Neural progenitor cell (in vitro differentiated cells): ENCODE results near the gene MBIP. TPM values are rescaled to one million over a fixed set of nuclear protein-coding genes. Genes with fewer than 3 reads are reported as not detected.
"Not testable (repeated sequence)": the region's sequence is repeated elsewhere in the genome, so short reads cannot be mapped to it uniquely, and the experiment has no call there.

Experiments used
- DNase-seq: peaks from one replicate; pipeline ENCODE4 v3.0.0-alpha.2; 2016; ENCODE audit warnings: low spot score
- H2AFZ ChIP-seq: fragments of 200-600 bp; sonication (generic); replicated peaks from 2 replicates; pipeline ENCODE4 v1.6.1; 2016; ENCODE audit warnings: antibody characterized with exemption
- H3F3A ChIP-seq: fragments of 200-600 bp; sonication (generic); 2 replicates; pipeline ENCODE4 v1.6.1; 2016; ENCODE audit warnings: antibody characterized with exemption, low read depth
- H3K27ac ChIP-seq: fragments of 200-600 bp; sonication (generic); 2 replicates; pipeline ENCODE4 v1.5.1; 2016; ENCODE audit warnings: mild to moderate bottlenecking
- H3K27me3 ChIP-seq: fragments of 200-600 bp; sonication (generic); 2 replicates; pipeline ENCODE4 v1.6.1; 2016; ENCODE audit warnings: mild to moderate bottlenecking, moderate library complexity
- H3K36me3 ChIP-seq: fragments of 200-600 bp; sonication (generic); 2 replicates; pipeline ENCODE4 v1.5.1; 2016
- H3K4me1 ChIP-seq: fragments of 200-600 bp; sonication (generic); 2 replicates; pipeline ENCODE4 v1.6.1; 2016; ENCODE audit warnings: mixed run types
- H3K4me2 ChIP-seq: fragments of 200-600 bp; sonication (generic); 2 replicates; pipeline ENCODE4 v1.6.1; 2016
- H3K4me3 ChIP-seq: fragments of 200-600 bp; sonication (generic); 2 replicates; pipeline ENCODE4 v1.5.1; 2016
- H3K79me2 ChIP-seq: fragments of 200-600 bp; sonication (generic); 2 replicates; pipeline ENCODE4 v1.6.1; 2016; ENCODE audit warnings: low read depth
- H3K9ac ChIP-seq: fragments of 200-600 bp; sonication (generic); 2 replicates; pipeline ENCODE4 v1.6.1; 2016
- H3K9me3 ChIP-seq: fragments of 200-600 bp; sonication (generic); 2 replicates; pipeline ENCODE4 v1.5.1; 2016; ENCODE audit warnings: low read depth
- H4K20me1 ChIP-seq: fragments of 200-600 bp; sonication (generic); 2 replicates; pipeline ENCODE4 v1.6.1; 2016; ENCODE audit warnings: low read depth
- H3K27ac Mint-ChIP-seq: 3 replicates; pipeline ENCODE4 v1.8.0; 2021; ENCODE audit warnings: mixed read lengths
- H3K27me3 Mint-ChIP-seq: 2 replicates; pipeline ENCODE4 v1.8.0; 2022; ENCODE audit warnings: low read depth, mild to moderate bottlenecking, inconsistent platforms, moderate library complexity, mixed read lengths; ENCODE audit not compliant: insufficient read depth
- H3K36me3 Mint-ChIP-seq: 3 replicates; pipeline ENCODE4 v1.8.0; 2021; ENCODE audit warnings: mixed read lengths
- H3K4me1 Mint-ChIP-seq: 3 replicates; pipeline ENCODE4 v1.8.0; 2021; ENCODE audit warnings: mixed read lengths
- H3K4me3 Mint-ChIP-seq: 3 replicates; pipeline ENCODE4 v1.8.0; 2021; ENCODE audit warnings: mild to moderate bottlenecking, moderate library complexity, mixed read lengths
- H3K9me3 Mint-ChIP-seq: 3 replicates; pipeline ENCODE4 v1.8.0; 2020; ENCODE audit warnings: mixed read lengths
- CTCF ChIP-seq: fragments of 200-600 bp; sonication (generic); IDR thresholded peaks from 2 replicates; pipeline ENCODE4 v1.5.1; 2017; ENCODE audit warnings: antibody characterized with exemption, mild to moderate bottlenecking
- EZH2 ChIP-seq: fragments of 200-600 bp; sonication (generic); IDR thresholded peaks from 2 replicates; pipeline ENCODE4 v1.6.1; 2017; ENCODE audit warnings: antibody characterized with exemption, mild to moderate bottlenecking, moderate library complexity
- EZH2phosphoT487 ChIP-seq: fragments of 200-600 bp; sonication (generic); IDR thresholded peaks from 2 replicates; pipeline ENCODE4 v1.6.1; 2017; ENCODE audit warnings: antibody characterized with exemption
- total RNA-seq: library from RNA; depleted of rRNA; stranded (reverse); fragments of >200 nt; gene quantifications from 2 replicates; pipeline ENCODE4 v1.2.3, GENCODE V29; 2015; ENCODE audit warnings: low replicate concordance

The MBIP gene
- total RNA-seq, 1 donor from 2014 or later = 49.7 TPM

DNA sequence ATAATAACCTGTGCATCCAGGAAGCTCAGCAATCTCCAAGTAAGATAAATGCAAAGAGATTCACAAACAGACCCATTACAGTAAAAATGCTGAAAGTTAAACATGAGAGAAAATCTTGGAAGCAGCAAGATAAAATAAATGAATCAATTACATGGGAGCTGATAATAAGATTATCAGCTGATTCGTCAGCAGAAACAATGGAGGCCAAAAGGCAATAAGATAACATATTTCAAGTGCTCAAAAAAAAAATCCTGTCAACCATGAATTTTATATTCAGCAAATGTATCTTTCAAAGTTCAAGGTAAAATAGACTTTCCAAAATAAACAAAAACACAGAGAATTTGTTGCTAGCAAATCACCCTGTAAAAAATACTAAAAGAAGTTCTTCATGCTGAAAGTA is 36.4 kb upstream of the MBIP start:
- TF ChIP-seq EZH2 (no peak), EZH2phosphoT487 (no peak), CTCF (no peak)
- no peaks in the 10 kb centered on the region for H3K9me3 ChIP-seq
- H3K4me1 ChIP-seq = no peaks in the 10 kb centered on the region
- no peaks in the 10 kb centered on the region for H3F3A ChIP-seq
- no peaks in the 10 kb centered on the region for H3K27me3 ChIP-seq
- H3K4me1 Mint-ChIP-seq = no peaks in the 10 kb centered on the region
- no peaks in the 10 kb centered on the region for H4K20me1 ChIP-seq
- no peak overlapping the region for H2AFZ ChIP-seq
- H3K9me3 Mint-ChIP-seq = peaks cover 16% of the 10 kb centered on the region
- peaks cover 6% of the 10 kb centered on the region for H3K27me3 Mint-ChIP-seq
- no peak overlapping the region for H3K9ac ChIP-seq
- H3K4me3 Mint-ChIP-seq = no peak overlapping the region
- no peak for DNase-seq
- H3K79me2 ChIP-seq = no peaks in the 10 kb centered on the region
- H3K4me2 ChIP-seq = no peak overlapping the region
- H3K4me3 ChIP-seq = no peak overlapping the region
- no peak overlapping the region for H3K27ac Mint-ChIP-seq
- no peaks in the 10 kb centered on the region for H3K36me3 Mint-ChIP-seq
- no peaks in the 10 kb centered on the region for H3K36me3 ChIP-seq
- no peak overlapping the region for H3K27ac ChIP-seq

GRCh38 chr14:36346052-36346451 is 25.6 kb upstream of the MBIP start:
- Mint-ChIP-seq H3K27ac (no peak overlapping the region), H3K9me3 (no peaks in the 10 kb centered on the region), H3K36me3 (no peaks in the 10 kb centered on the region), H3K4me1 (peaks cover 6% of the 10 kb centered on the region), H3K27me3 (no peaks in the 10 kb centered on the region), H3K4me3 (no peak overlapping the region)
- Histone ChIP-seq H3K4me1 (peaks cover 13% of the 10 kb centered on the region), H2AFZ (no peak overlapping the region), H3K9me3 (no peaks in the 10 kb centered on the region), H3K4me2 (no peak overlapping the region), H4K20me1 (no peaks in the 10 kb centered on the region), H3K36me3 (no peaks in the 10 kb centered on the region), H3K27me3 (no peaks in the 10 kb centered on the region), H3F3A (no peaks in the 10 kb centered on the region), H3K9ac (no peak overlapping the region), H3K27ac (no peak overlapping the region), H3K4me3 (no peak overlapping the region), H3K79me2 (no peaks in the 10 kb centered on the region)
- no peak for DNase-seq
- no peak for TF ChIP-seq CTCF
- TF ChIP-seq EZH2phosphoT487 = no peak
- TF ChIP-seq EZH2 = no peak

GRCh38 chr14:36344211-36344610 is 23.8 kb upstream of the MBIP start:
- Histone ChIP-seq H3K27me3 (no peaks in the 10 kb centered on the region), H3K9me3 (no peaks in the 10 kb centered on the region), H3K9ac (no peak overlapping the region), H3K4me1 (peaks cover 13% of the 10 kb centered on the region), H3K4me3 (no peak overlapping the region), H3F3A (no peaks in the 10 kb centered on the region), H4K20me1 (no peaks in the 10 kb centered on the region), H3K36me3 (no peaks in the 10 kb centered on the region), H3K27ac (no peak overlapping the region), H3K79me2 (no peaks in the 10 kb centered on the region), H3K4me2 (no peak overlapping the region), H2AFZ (no peak overlapping the region)
- H3K4me1 Mint-ChIP-seq = peaks cover 6% of the 10 kb centered on the region
- no peak for DNase-seq
- no peak overlapping the region for H3K27ac Mint-ChIP-seq
- TF ChIP-seq EZH2phosphoT487 (no peak), CTCF (no peak), EZH2 (no peak)
- H3K9me3 Mint-ChIP-seq = no peaks in the 10 kb centered on the region
- H3K27me3 Mint-ChIP-seq = no peaks in the 10 kb centered on the region
- no peak overlapping the region for H3K4me3 Mint-ChIP-seq
- no peaks in the 10 kb centered on the region for H3K36me3 Mint-ChIP-seq

DNA sequence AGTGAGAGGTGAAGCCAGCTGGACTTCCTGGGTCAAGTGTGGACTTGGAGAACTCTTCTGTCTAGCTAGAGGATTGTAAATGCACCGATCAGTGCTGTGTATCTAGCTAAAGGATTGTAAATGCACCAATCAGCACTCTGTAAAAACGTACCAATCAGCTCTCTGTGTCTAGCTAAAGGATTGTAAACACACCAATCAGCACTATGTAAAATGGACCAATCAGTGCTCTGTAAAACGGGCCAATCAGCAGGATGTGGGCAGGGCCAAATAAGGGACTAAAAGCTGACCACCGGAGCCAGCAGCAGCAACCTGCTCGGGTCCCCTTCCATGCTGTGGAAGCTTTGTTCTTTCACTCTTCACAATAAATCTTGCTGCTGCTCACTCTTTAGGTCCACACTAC is 21.4 kb upstream of the MBIP start:
- H3K9me3 ChIP-seq, H3K79me2 ChIP-seq, H3K4me2 ChIP-seq, H3K27ac ChIP-seq, H3K4me1 Mint-ChIP-seq, H3K9ac ChIP-seq, H3K27me3 ChIP-seq, H3K27me3 Mint-ChIP-seq, H3K9me3 Mint-ChIP-seq, H3K36me3 ChIP-seq, H2AFZ ChIP-seq, H3K4me3 ChIP-seq, H3K36me3 Mint-ChIP-seq, DNase-seq, H4K20me1 ChIP-seq, H3K4me3 Mint-ChIP-seq, H3K27ac Mint-ChIP-seq, H3F3A ChIP-seq: not testable (repeated sequence)
- peaks cover 13% of the 10 kb centered on the region for H3K4me1 ChIP-seq
